IMR-90 (cell line): ENCODE measurements around the gene NTM. TPM values are rescaled to one million over a fixed set of nuclear protein-coding genes. Genes with fewer than 3 reads are reported as not detected.

ENCODE experiments used
- ATAC-seq: fragments of 200-7000 bp; cut with Tn5 transposase; 2 replicates; pipeline ENCODE4 v1.9.1; 2020; ENCODE audit warnings: low read depth, mild to moderate bottlenecking, moderate library complexity
- BruUV-seq: library from RNA; stranded (reverse); fragments of 400-500 nt; replicated peaks from 2 replicates; lab custom pipeline; 2021; lab: Mats Ljungman, UMichigan
- CTCF ChIA-PET: fragments of 300-600 bp; formaldehyde crosslinking; extraction: SDS; loops from one replicate; lab custom pipeline; 2021; ENCODE audit warnings: antibody characterized with exemption; lab: Yijun Ruan, JAX
- POLR2A ChIA-PET: fragments of 300-600 bp; sonication (Branson Sonifier 250); formaldehyde crosslinking; loops from one replicate; lab custom pipeline; 2022; ENCODE audit warnings: antibody characterized with exemption; ENCODE audit not compliant: unreplicated experiment; lab: Charles Lee
- DNase-seq: peaks from one replicate; pipeline ENCODE4 v3.0.0; 2013
- H2AFZ ChIP-seq: replicated peaks from 2 replicates; pipeline ENCODE3; 2013; ENCODE audit warnings: low read length, mild to moderate bottlenecking; ENCODE audit not compliant: poor library complexity
- H2AK5ac ChIP-seq: 2 replicates; pipeline ENCODE4 v1.6.1; 2013; ENCODE audit warnings: low read depth, low read length, inconsistent platforms
- H2AK9ac ChIP-seq: replicated peaks from 2 replicates; pipeline ENCODE3; 2013; ENCODE audit warnings: mild to moderate bottlenecking, low read depth, low read length, moderate library complexity; ENCODE audit not compliant: poor library complexity
- H2BK120ac ChIP-seq: 2 replicates; pipeline ENCODE4 v1.6.1; 2013; ENCODE audit warnings: low read depth, low read length, inconsistent platforms
- H2BK15ac ChIP-seq: 3 replicates; pipeline ENCODE4 v1.6.1; 2013; ENCODE audit warnings: low read depth, low read length, inconsistent platforms
- H2BK20ac ChIP-seq: 2 replicates; pipeline ENCODE4 v1.6.1; 2013; ENCODE audit warnings: low read depth, mild to moderate bottlenecking, inconsistent platforms, low read length, moderate library complexity
- H2BK5ac ChIP-seq: 2 replicates; pipeline ENCODE4 v1.6.1; 2013; ENCODE audit warnings: mild to moderate bottlenecking, low read depth, low read length, inconsistent platforms; ENCODE audit not compliant: poor library complexity, severe bottlenecking
- H3K14ac ChIP-seq: replicated peaks from 2 replicates; pipeline ENCODE4 v1.6.1; 2013; ENCODE audit warnings: low read depth, low read length, inconsistent platforms
- H3K18ac ChIP-seq: 2 replicates; pipeline ENCODE4 v1.6.1; 2013; ENCODE audit warnings: low read depth, low read length, control low read depth
- H3K23ac ChIP-seq: 2 replicates; pipeline ENCODE4 v1.6.1; 2013; ENCODE audit warnings: low read depth, low read length, inconsistent platforms
- H3K27ac ChIP-seq: 2 replicates; pipeline ENCODE4 v1.5.1; 2013; ENCODE audit warnings: mild to moderate bottlenecking, control low read depth, low read length; ENCODE audit not compliant: insufficient read depth
- H3K27me3 ChIP-seq: 2 replicates; pipeline ENCODE4 v1.6.1; 2013; ENCODE audit warnings: low read length; ENCODE audit not compliant: control insufficient read depth, insufficient read depth
- H3K36me3 ChIP-seq: 2 replicates; pipeline ENCODE4 v1.6.1; 2013; ENCODE audit warnings: low read length, mixed read lengths; ENCODE audit not compliant: control insufficient read depth, insufficient read depth
- H3K4ac ChIP-seq: 2 replicates; pipeline ENCODE4 v1.6.1; 2013; ENCODE audit warnings: low read depth, low read length, inconsistent platforms
- H3K4me1 ChIP-seq: 2 replicates; pipeline ENCODE4 v1.6.1; 2013; ENCODE audit warnings: low read length, mixed read lengths; ENCODE audit not compliant: control insufficient read depth, insufficient read depth
- H3K4me2 ChIP-seq: 2 replicates; pipeline ENCODE4 v1.6.1; 2013; ENCODE audit warnings: low read depth, mild to moderate bottlenecking, control low read depth, low read length, moderate library complexity
- H3K4me3 ChIP-seq: 2 replicates; pipeline ENCODE4 v1.5.1; 2013; ENCODE audit warnings: low read depth, mild to moderate bottlenecking, control low read depth, low read length, moderate library complexity; ENCODE audit not compliant: insufficient read depth
- H3K56ac ChIP-seq: 2 replicates; pipeline ENCODE4 v1.6.1; 2013; ENCODE audit warnings: low read length, inconsistent platforms; ENCODE audit not compliant: insufficient read depth; ENCODE audit errors: extremely low read depth
- H3K79me1 ChIP-seq, 2 experiments: 2 replicates each; pipeline ENCODE4 v1.6.1; 2013; ENCODE audit warnings: low read length in 2 of 2, inconsistent platforms in 1 of 2, low read depth in 1 of 2
- H3K9ac ChIP-seq: 2 replicates; pipeline ENCODE4 v1.6.1; 2013; ENCODE audit warnings: low read depth, low read length, control low read depth
- H3K9me1 ChIP-seq: 2 replicates; pipeline ENCODE4 v1.6.1; 2013; ENCODE audit warnings: low read length, inconsistent platforms; ENCODE audit not compliant: insufficient read depth
- H3K9me3 ChIP-seq: 2 replicates; pipeline ENCODE4 v1.6.1; 2013; ENCODE audit warnings: low read length; ENCODE audit not compliant: control insufficient read depth, insufficient read depth
- H4K20me1 ChIP-seq: 2 replicates; pipeline ENCODE4 v1.6.1; 2013; ENCODE audit warnings: low read length, inconsistent platforms; ENCODE audit not compliant: insufficient read depth
- H4K5ac ChIP-seq: 2 replicates; pipeline ENCODE4 v1.6.1; 2013; ENCODE audit warnings: mild to moderate bottlenecking, low read depth, low read length, control low read depth
- H4K8ac ChIP-seq, 2 experiments: 2 replicates each; pipeline ENCODE4 v1.6.1; 2013; ENCODE audit warnings: low read depth in 2 of 2, low read length in 2 of 2, control low read depth in 1 of 2, inconsistent platforms in 1 of 2
- H4K91ac ChIP-seq: 2 replicates; pipeline ENCODE4 v1.6.1; 2013; ENCODE audit warnings: low read depth, low read length, inconsistent platforms; ENCODE audit not compliant: insufficient read depth
- ELK1 ChIP-seq: fragments of 150-350 bp; IDR thresholded peaks from 2 replicates; pipeline ENCODE4 v1.6.1; 2016; ENCODE audit warnings: low read depth, mild to moderate bottlenecking, low read length, moderate library complexity, borderline replicate concordance
- FOS ChIP-seq: fragments of 150-350 bp; IDR thresholded peaks from 2 replicates; pipeline ENCODE4 v1.6.1; 2016; ENCODE audit warnings: low read depth, low read length
- MXI1 ChIP-seq: IDR thresholded peaks from 2 replicates; pipeline ENCODE4 v1.6.1; 2012; ENCODE audit warnings: low read depth, mild to moderate bottlenecking, low read length, moderate library complexity, borderline replicate concordance
- RCOR1 ChIP-seq: IDR thresholded peaks from 2 replicates; pipeline ENCODE4 v1.6.1; 2012; ENCODE audit warnings: mild to moderate bottlenecking, low read length, improper control_type of control experiment; ENCODE audit not compliant: insufficient replicate concordance
- USF2 ChIP-seq: fragments of 150-350 bp; IDR thresholded peaks from 2 replicates; pipeline ENCODE4 v1.6.1; 2017; ENCODE audit warnings: mild to moderate bottlenecking, antibody characterized with exemption, low read length, low read depth
- WGBS, 2 experiments: methylation state at CpG; one replicate each; pipeline versions ENCODE4 v1.1.5 to v1.1.7; 2013; ENCODE audit warnings: missing lambda C conversion rate in 2 of 2; ENCODE audit not compliant: insufficient read length in 1 of 2; ENCODE audit errors: extremely low coverage in 2 of 2; 5-methylcytosine and 5-hydroxymethylcytosine counted together
- dilution Hi-C: fragments of 300-500 bp; cut with HindIII; formaldehyde crosslinking; loops from one replicate; pipeline ENCODE4 v1.14.3; 2018; ENCODE audit warnings: low sequenced_read_pairs; ENCODE audit not compliant: unreplicated experiment
- in situ Hi-C: fragments of 300-500 bp; cut with MboI; formaldehyde crosslinking; loops from 3 replicates; pipeline ENCODE4 v1.14.3; 2019; ENCODE audit warnings: low sequenced_read_pairs, inconsistent platforms, mixed read lengths
- intact Hi-C: fragments of 100-400 bp; cut with micrococcal nuclease; formaldehyde crosslinking; loops from 2 replicates; pipeline ENCODE4 v1.10.0; 2022
- polyA plus RNA-seq, 3 experiments: library from polyadenylated mRNA; depleted of rRNA; stranded (reverse); fragments of >200 nt; gene quantifications; 2 replicates each; pipeline ENCODE4 v1.2.3, GENCODE V29; 2012; ENCODE audit warnings: low replicate concordance in 1 of 3
- total RNA-seq: library from RNA; depleted of rRNA; stranded (reverse); fragments of >200 nt; gene quantifications from 2 replicates; pipeline ENCODE4 v1.2.3, GENCODE V29; 2012

NTM gene
- total and polyA plus RNA-seq, 2 of the 4 experiments (the other 2 are of a cell fraction) = 19.5 to 25.5 TPM

- no peaks in the 10 kb centered on the region for H3K9me3 ChIP-seq
- in situ Hi-C loops (no loop called here), intact Hi-C loops (no loop called here), dilution Hi-C loops (no loop called here)
- no CpG with 5 or more reads among the region's 2 CpGs for WGBS, 2 experiments
- H3K4me3 ChIP-seq = no peak overlapping the region
- H3K14ac ChIP-seq = no peak overlapping the region
- no peak overlapping the region for H2BK20ac ChIP-seq
- H2AFZ ChIP-seq = no peak overlapping the region
- CTCF ChIA-PET = interaction anchor here (0.6 kb wide), 1 partner anchor 17 kb away, joined by 3 read pairs; no protein-coding TSS in a partner anchor
- ATAC-seq (no peak), DNase-seq (no peak)
- no peak overlapping the region for H4K91ac ChIP-seq
- H2BK5ac ChIP-seq = no peak overlapping the region
- TF ChIP-seq USF2 (no peak), MXI1 (no peak), ELK1 (no peak), FOS (no peak), RCOR1 (no peak)
- no peak overlapping the region for H3K23ac ChIP-seq
- H4K8ac ChIP-seq = no peak overlapping the region
- H2AK5ac ChIP-seq = no peak overlapping the region
- H3K9ac ChIP-seq = no peak overlapping the region
- peaks cover 3% of the 10 kb centered on the region for H3K27me3 ChIP-seq
- H2BK120ac ChIP-seq = no peak overlapping the region
- no peak overlapping the region for H3K56ac ChIP-seq
- POLR2A ChIA-PET = no interaction called here
- BruUV-seq = no TSS peak
- H3K79me1 ChIP-seq = no peaks in the 10 kb centered on the region
- H4K20me1 ChIP-seq = no peaks in the 10 kb centered on the region
- H3K18ac ChIP-seq = no peak overlapping the region
- H3K4ac ChIP-seq = no peak overlapping the region
- no peaks in the 10 kb centered on the region for H3K9me1 ChIP-seq
- H3K4me1 ChIP-seq = no peaks in the 10 kb centered on the region
- H3K27ac ChIP-seq = no peak overlapping the region
- no peak overlapping the region for H4K5ac ChIP-seq
- H3K36me3 ChIP-seq = no peaks in the 10 kb centered on the region
- H3K4me2 ChIP-seq = no peak overlapping the region
- H2AK9ac ChIP-seq = no peak overlapping the region
- no peak overlapping the region for H2BK15ac ChIP-seq
These were observed 90.5 kb downstream of the NTM start for GRCh38 chr11:131460931-131461330.
